ENCODE data around the gene ALOX15B.

DNA sequence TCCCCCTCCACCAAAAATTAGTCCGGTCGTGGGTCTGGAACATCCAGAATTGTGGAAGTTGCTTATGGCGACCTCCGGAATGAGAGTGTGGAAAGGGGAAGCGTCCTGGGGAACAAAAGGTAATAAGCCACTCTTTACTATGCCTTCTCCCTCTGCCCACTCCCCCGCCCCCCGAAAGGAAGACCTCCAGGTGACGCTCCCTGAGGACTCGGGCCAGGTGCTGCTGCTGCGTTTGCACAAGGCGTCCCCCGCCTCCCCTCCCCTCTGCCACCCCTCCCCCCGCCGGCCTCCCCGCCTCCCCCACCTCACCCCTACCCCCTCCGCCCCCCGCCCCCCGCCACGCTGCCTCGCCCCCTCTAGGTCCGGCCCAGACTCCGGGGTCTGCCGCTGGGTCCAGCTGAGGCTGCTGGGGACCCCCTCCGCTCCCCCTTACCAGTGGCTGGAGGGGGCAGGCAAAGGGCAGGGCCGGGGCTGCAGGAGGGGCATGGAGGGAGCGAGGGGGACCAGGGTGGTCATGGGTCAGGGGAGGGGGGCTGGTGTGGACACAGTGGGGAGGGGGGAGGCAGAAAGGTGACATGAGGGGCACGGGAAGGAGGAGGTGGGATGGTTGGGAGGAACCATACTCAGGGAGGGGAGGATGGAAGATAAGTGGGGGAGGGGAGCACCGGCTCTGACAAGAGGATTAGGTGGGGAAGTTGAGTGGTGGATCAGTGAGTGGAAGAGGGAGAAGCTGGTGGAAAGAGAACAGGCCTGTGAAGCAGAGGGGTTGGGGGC is 25.1 kb downstream of the ALOX15B start:
- TF ChIP-seq, protein P1, sequence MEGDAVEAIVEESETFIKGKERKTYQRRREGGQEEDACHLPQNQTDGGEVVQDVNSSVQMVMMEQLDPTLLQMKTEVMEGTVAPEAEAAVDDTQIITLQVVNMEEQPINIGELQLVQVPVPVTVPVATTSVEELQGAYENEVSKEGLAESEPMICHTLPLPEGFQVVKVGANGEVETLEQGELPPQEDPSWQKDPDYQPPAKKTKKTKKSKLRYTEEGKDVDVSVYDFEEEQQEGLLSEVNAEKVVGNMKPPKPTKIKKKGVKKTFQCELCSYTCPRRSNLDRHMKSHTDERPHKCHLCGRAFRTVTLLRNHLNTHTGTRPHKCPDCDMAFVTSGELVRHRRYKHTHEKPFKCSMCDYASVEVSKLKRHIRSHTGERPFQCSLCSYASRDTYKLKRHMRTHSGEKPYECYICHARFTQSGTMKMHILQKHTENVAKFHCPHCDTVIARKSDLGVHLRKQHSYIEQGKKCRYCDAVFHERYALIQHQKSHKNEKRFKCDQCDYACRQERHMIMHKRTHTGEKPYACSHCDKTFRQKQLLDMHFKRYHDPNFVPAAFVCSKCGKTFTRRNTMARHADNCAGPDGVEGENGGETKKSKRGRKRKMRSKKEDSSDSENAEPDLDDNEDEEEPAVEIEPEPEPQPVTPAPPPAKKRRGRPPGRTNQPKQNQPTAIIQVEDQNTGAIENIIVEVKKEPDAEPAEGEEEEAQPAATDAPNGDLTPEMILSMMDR (IDR thresholded peaks at IDR 0.05; ENCODE audit: poor library complexity, severe bottlenecking) = no peak
- TF ChIP-seq POLR2AphosphoS5 (IDR thresholded peaks at IDR 0.05) (no peak), EP300 (conservative IDR thresholded peaks at IDR 0.05; ENCODE audit: poor library complexity, severe bottlenecking) (no peak)

All from neural cell (in vitro differentiated cells).